RPMI8226 (cell line): ENCODE results near the gene IL1A.
A peak's percentile ranks its signal among the peaks of the same experiment; 100 is the strongest.

Experiments
- DNase-seq: peaks from one replicate; pipeline ENCODE4 v3.0.0-alpha.2; 2015

Gene IL1A

GRCh38 chr2:112757265-112757664 lies 27.0 kb downstream of the IL1A start:
- DNase-seq = no peak

GRCh38 chr2:112756207-112756606 lies 28.1 kb downstream of the IL1A start:
- no peak for DNase-seq

- no peak for DNase-seq
Observed at GRCh38 chr2:112755444-112755843, 28.8 kb downstream of the IL1A start.

- DNase-seq = no peak
Observed at GRCh38 chr2:112754564-112754963, 29.7 kb downstream of the IL1A start.

GRCh38 chr2:112752667-112753066 lies 31.6 kb downstream of the IL1A start:
- no peak for DNase-seq

GRCh38 chr2:112751451-112752197 lies 32.7 kb downstream of the IL1A start:
- DNase-seq = no peak

GRCh38 chr2:112750560-112750843 lies 33.8 kb downstream of the IL1A start:
- DNase-seq = no peak

GRCh38 chr2:112749755-112750559 lies 34.3 kb downstream of the IL1A start:
- DNase-seq = peak; percentile 73

- no peak for DNase-seq
Observed at GRCh38 chr2:112740527-112740926, 43.8 kb downstream of the IL1A start.

- no peak for DNase-seq
Observed at GRCh38 chr2:112737542-112738232, 46.6 kb downstream of the IL1A start.

- DNase-seq = no peak
Observed at GRCh38 chr2:112733871-112734270, 50.4 kb downstream of the IL1A start.

GRCh38 chr2:112733456-112733855 lies 50.8 kb downstream of the IL1A start:
- no peak for DNase-seq

- no peak for DNase-seq
Observed at GRCh38 chr2:112731479-112731878, 52.8 kb downstream of the IL1A start.

- no peak for DNase-seq
Observed at GRCh38 chr2:112730791-112731190, 53.5 kb downstream of the IL1A start.

- DNase-seq = no peak
Observed at GRCh38 chr2:112730216-112730615, 54.1 kb downstream of the IL1A start.

- DNase-seq = peak; percentile 30
Observed at GRCh38 chr2:112728378-112729175, 55.7 kb downstream of the IL1A start.

- DNase-seq = no peak
Observed at GRCh38 chr2:112728029-112728362, 56.3 kb downstream of the IL1A start.

GRCh38 chr2:112727276-112728028 lies 56.8 kb downstream of the IL1A start:
- DNase-seq = no peak

- DNase-seq = peak; percentile 93
Observed at GRCh38 chr2:112726487-112727190, 57.7 kb downstream of the IL1A start.

- no peak for DNase-seq
Observed at GRCh38 chr2:112725545-112726457, 58.5 kb downstream of the IL1A start.
